CD4-positive, alpha-beta T cell treated with Interferon gamma for 1 hour (primary cell): ENCODE data around the gene APOA4.

Experiments
- DNase-seq: peaks from one replicate; pipeline ENCODE4 v3.0.0-alpha.2; 2020

APOA4 gene

DNA sequence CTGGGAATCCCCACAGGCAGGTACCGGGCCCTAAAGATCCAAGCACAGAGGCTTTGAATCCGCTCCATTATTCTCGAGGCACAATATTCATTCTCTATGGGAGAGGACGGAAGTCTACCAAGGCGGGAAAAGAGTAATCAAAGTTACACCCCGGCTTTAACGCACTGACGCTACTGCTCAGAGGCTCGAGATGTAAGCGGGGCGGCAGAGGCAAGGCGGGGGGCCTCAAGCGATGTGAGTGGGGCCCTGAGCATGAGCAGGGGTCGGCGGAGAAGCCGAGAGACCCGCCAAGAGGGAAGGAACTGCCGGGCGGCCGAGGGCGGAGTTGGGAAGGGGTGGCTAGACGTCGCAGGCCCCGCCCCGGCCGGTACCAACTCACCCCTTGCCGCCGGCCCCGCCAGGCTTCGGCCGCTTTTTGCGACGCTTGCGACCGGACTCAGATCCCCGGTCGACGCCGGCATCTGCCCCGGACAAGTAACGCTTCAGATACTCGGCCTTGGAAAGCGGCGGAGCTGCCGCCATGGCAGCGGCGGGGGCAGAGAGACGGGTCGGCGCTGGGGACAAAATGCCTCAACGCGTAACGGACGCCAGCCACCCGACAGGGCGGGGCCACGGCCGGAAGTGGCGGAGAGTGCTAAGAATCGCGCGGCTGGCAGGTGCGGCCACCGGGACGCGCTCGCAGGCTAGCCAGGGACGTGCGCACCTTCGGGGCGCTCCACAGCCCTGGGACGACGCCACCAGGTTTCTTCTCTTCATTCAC lies 50.5 kb downstream of the APOA4 start, which contains the start of gene BUD13:
Gene BUD13 (minus strand): TSS at position 545 of the 760 bp plus-strand sequence. CDS start 23 bp downstream, at position 522.
- peak; percentile 90 for DNase-seq

DNA sequence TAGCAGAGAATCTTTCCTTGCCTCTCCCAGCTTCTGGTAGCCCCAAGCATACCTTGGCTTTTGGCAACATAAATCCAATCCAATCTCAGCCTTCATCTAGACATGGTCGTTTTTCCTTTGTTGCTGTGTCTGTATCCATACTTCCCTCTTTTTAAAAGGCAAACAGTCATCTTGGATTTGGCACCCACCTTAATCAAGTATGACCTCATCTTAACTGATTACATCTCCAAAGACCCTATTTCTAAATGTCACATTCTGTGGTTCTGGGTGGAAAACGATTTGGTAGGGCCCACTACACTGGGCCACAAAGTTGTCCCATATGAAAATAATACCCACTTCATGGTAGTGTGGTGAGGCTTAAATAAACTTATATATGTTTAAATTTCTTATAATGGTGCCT lies 51.2 kb downstream of the APOA4 start:
- no peak for DNase-seq
